Activated CD8-positive, alpha-beta T cell treated with anti-CD3 and anti-CD28 coated beads for 36 hours (primary cell): ENCODE data around the gene RPL12. TPM values are rescaled to one million over a fixed set of nuclear protein-coding genes. Genes with fewer than 3 reads are reported as not detected.

Experiments used
- ATAC-seq: fragments of 200-7000 bp; cut with Tn5 transposase; one replicate; pipeline ENCODE4 v1.10.0; 2021; ENCODE audit warnings: mild to moderate bottlenecking, moderate library complexity
- CTCF ChIA-PET: fragments of 350-600 bp; sonication (Branson Sonifier 250); formaldehyde crosslinking; loops from one replicate; lab custom pipeline; 2021; ENCODE audit warnings: antibody characterized with exemption; lab: Charles Lee
- POLR2A ChIA-PET: fragments of 350-600 bp; sonication (Branson Sonifier 250); formaldehyde crosslinking; loops from one replicate; lab custom pipeline; 2021; ENCODE audit warnings: antibody characterized with exemption; lab: Charles Lee
- DNase-seq: peaks from one replicate; pipeline ENCODE4 v3.0.0-alpha.2; 2020
- H3K27ac Mint-ChIP-seq: one replicate; pipeline ENCODE4 v1.8.0; 2021; ENCODE audit warnings: mild to moderate bottlenecking, mixed read lengths
- H3K27me3 Mint-ChIP-seq: one replicate; pipeline ENCODE4 v1.8.0; 2021; ENCODE audit warnings: mixed read lengths
- H3K36me3 Mint-ChIP-seq: one replicate; pipeline ENCODE4 v1.8.0; 2021; ENCODE audit warnings: low read depth, mixed read lengths
- H3K4me1 Mint-ChIP-seq: one replicate; pipeline ENCODE4 v1.8.0; 2021; ENCODE audit warnings: low read depth, mixed read lengths
- H3K4me3 Mint-ChIP-seq: one replicate; pipeline ENCODE4 v1.8.0; 2021; ENCODE audit warnings: mild to moderate bottlenecking, moderate library complexity, mixed read lengths
- H3K9me3 Mint-ChIP-seq: one replicate; pipeline ENCODE4 v1.8.0; 2021; ENCODE audit warnings: mixed read lengths
- CTCF ChIP-seq: fragments of 200-600 bp; IDR thresholded peaks from one replicate; pipeline ENCODE4 v1.8.0; 2022; ENCODE audit warnings: antibody characterized with exemption, mild to moderate bottlenecking
- intact Hi-C: fragments of 100-400 bp; cut with micrococcal nuclease; formaldehyde crosslinking; loops from one replicate; pipeline ENCODE4 v1.10.0; 2022
- total RNA-seq, 2 experiments: library from RNA; stranded (reverse); gene quantifications; one replicate each; pipeline ENCODE4 v1.2.3, GENCODE V29; 2021

The RPL12 gene
- total RNA-seq, 2 experiments from 2014 or later, result 2,353 to 2,364 TPM

GRCh38 chr9:127489471-127490115, 38.4 kb upstream of the RPL12 start:
- no peak overlapping the region for H3K27ac Mint-ChIP-seq
- CTCF ChIA-PET, result interaction anchor here (0.6 to 1.6 kb wide), 2 partner anchors 15 to 98 kb away, joined by 3 to 4 read pairs; no protein-coding TSS in a partner anchor
- TF ChIP-seq CTCF, result no peak
- no peaks in the 10 kb centered on the region for H3K9me3 Mint-ChIP-seq
- ATAC-seq (no peak), DNase-seq (no peak)
- POLR2A ChIA-PET, result interaction anchor here (1.0 kb wide), 1 partner anchor 39 kb away, joined by 4 read pairs; the partner anchor contains the start of genes LRSAM1 and RPL12
- intact Hi-C loops, result no loop called here
- H3K27me3 Mint-ChIP-seq, result no peaks in the 10 kb centered on the region
- no peak overlapping the region for H3K4me3 Mint-ChIP-seq
- peaks cover 6% of the 10 kb centered on the region for H3K36me3 Mint-ChIP-seq
- H3K4me1 Mint-ChIP-seq, result no peaks in the 10 kb centered on the region

GRCh38 chr9:127488946-127489345, 37.7 kb upstream of the RPL12 start:
- H3K4me3 Mint-ChIP-seq, result no peak overlapping the region
- H3K27me3 Mint-ChIP-seq, result no peaks in the 10 kb centered on the region
- ChIA-PET POLR2A (interaction anchor here (0.6 kb wide), 1 partner anchor 310 kb away, joined by 3 read pairs; no protein-coding TSS in a partner anchor), CTCF (no interaction called here)
- H3K9me3 Mint-ChIP-seq, result no peaks in the 10 kb centered on the region
- H3K36me3 Mint-ChIP-seq, result peaks cover 6% of the 10 kb centered on the region
- H3K27ac Mint-ChIP-seq, result no peak overlapping the region
- no peak for ATAC-seq
- intact Hi-C loops, result no loop called here
- DNase-seq, result no peak
- TF ChIP-seq CTCF, result no peak
- H3K4me1 Mint-ChIP-seq, result no peaks in the 10 kb centered on the region

GRCh38 chr9:127485995-127486394, 34.8 kb upstream of the RPL12 start:
- CTCF ChIA-PET, result no interaction called here
- no peak for TF ChIP-seq CTCF
- POLR2A ChIA-PET, result interaction anchor here (0.6 kb wide), 1 partner anchor 92 kb away, joined by 5 read pairs; no protein-coding TSS in a partner anchor
- intact Hi-C loops, result no loop called here
- no peaks in the 10 kb centered on the region for H3K27me3 Mint-ChIP-seq
- H3K4me1 Mint-ChIP-seq, result no peaks in the 10 kb centered on the region
- H3K36me3 Mint-ChIP-seq, result peaks cover 11% of the 10 kb centered on the region
- H3K27ac Mint-ChIP-seq, result no peak overlapping the region
- H3K9me3 Mint-ChIP-seq, result no peaks in the 10 kb centered on the region
- DNase-seq (no peak), ATAC-seq (no peak)
- H3K4me3 Mint-ChIP-seq, result no peak overlapping the region

- no peak overlapping the region for H3K27ac Mint-ChIP-seq
- peaks cover 22% of the 10 kb centered on the region for H3K36me3 Mint-ChIP-seq
- CTCF ChIA-PET, result no interaction called here
- no peak for TF ChIP-seq CTCF
- H3K27me3 Mint-ChIP-seq, result no peaks in the 10 kb centered on the region
- H3K4me3 Mint-ChIP-seq, result no peak overlapping the region
- DNase-seq, result no peak
- intact Hi-C loops, result no loop called here
- POLR2A ChIA-PET, result no interaction called here
- ATAC-seq, result no peak
- H3K4me1 Mint-ChIP-seq, result no peaks in the 10 kb centered on the region
- H3K9me3 Mint-ChIP-seq, result no peaks in the 10 kb centered on the region
These were observed 31.5 kb upstream of the RPL12 start for GRCh38 chr9:127482662-127483061.

- Mint-ChIP-seq H3K9me3 (no peaks in the 10 kb centered on the region), H3K4me3 (no peak overlapping the region), H3K36me3 (peaks cover 16% of the 10 kb centered on the region), H3K4me1 (no peaks in the 10 kb centered on the region), H3K27me3 (no peaks in the 10 kb centered on the region), H3K27ac (no peak overlapping the region)
- ATAC-seq (no peak), DNase-seq (no peak)
- intact Hi-C loops, result no loop called here
- ChIA-PET POLR2A (interaction anchor here (0.8 to 1.9 kb wide), 3 partner anchors 9 to 29 kb away, joined by 3 to 6 read pairs (median 3); partner anchors contain the start of genes LRSAM1 and RPL12), CTCF (interaction anchor here (2.0 kb wide), 1 partner anchor 24 kb away, joined by 8 read pairs; no protein-coding TSS in a partner anchor)
- TF ChIP-seq CTCF, result no peak
These were observed 28.4 kb upstream of the RPL12 start for GRCh38 chr9:127479507-127480081.
